ENCODE data around the gene ERI3. TPM values are rescaled to one million over a fixed set of nuclear protein-coding genes. Genes with fewer than 3 reads are reported as not detected.
A peak's percentile ranks its signal among the peaks of the same experiment; 100 is the strongest.

ERI3 gene
- total RNA-seq, 3 donors from 2014 or later, result 35.6 to 42.1 (median 36.4) TPM

DNA sequence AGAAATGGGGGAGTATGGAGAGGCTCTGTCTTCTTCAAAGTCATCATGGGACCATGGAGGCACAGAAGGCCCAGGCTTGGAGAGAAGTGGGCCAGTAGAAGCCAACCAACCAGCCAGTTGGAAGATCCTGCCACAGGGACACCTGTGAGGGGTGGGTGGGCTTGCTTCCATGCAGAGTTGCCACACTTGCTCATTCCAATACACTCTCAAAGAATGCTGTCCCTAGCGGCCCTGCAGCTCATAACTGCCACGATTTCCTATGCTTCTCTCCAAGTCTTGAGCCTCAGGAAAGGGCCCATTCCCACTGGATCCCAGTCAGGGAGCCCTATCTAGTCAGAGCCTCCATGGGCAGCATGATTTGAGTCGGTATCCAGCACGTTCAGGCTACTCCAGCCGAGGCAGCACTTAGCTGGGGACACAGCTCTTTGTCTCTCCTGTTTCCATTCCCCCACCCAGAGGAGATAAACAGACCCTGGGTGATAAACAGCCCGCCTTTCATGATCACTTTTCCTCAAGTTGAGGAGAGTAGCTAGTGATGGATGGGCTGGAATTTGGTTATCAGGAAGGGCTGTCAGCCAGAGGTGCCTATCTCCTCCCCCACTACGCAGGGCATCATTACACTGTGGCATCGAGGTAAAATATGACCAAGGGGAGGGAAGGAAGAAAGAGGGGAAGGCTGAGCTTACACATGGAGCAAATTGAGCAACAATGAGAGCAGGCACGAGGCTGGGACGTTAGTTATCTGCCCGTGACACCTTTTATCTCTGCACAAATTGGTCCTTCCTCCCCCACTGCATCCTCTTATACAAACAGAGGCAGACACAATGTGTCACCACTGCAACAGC lies 64.6 kb downstream of the ERI3 start:
- peaks cover 28% of the 10 kb centered on the region for H3K4me1 ChIP-seq (ENCODE audit: low read depth)
- H3K4me3 ChIP-seq, result no peak overlapping the region
- intact Hi-C loops (cut with DNase I, micrococcal nuclease), result loop anchor here in 1 of 2 donors (10.0 kb wide), 1 partner anchor 76 kb away; the partner anchor contains the start of gene DMAP1
- no peaks in the 10 kb centered on the region for H3K9me3 ChIP-seq
- TF ChIP-seq, protein P1, sequence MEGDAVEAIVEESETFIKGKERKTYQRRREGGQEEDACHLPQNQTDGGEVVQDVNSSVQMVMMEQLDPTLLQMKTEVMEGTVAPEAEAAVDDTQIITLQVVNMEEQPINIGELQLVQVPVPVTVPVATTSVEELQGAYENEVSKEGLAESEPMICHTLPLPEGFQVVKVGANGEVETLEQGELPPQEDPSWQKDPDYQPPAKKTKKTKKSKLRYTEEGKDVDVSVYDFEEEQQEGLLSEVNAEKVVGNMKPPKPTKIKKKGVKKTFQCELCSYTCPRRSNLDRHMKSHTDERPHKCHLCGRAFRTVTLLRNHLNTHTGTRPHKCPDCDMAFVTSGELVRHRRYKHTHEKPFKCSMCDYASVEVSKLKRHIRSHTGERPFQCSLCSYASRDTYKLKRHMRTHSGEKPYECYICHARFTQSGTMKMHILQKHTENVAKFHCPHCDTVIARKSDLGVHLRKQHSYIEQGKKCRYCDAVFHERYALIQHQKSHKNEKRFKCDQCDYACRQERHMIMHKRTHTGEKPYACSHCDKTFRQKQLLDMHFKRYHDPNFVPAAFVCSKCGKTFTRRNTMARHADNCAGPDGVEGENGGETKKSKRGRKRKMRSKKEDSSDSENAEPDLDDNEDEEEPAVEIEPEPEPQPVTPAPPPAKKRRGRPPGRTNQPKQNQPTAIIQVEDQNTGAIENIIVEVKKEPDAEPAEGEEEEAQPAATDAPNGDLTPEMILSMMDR (IDR thresholded peaks at IDR 0.05), result no peak
- DNase-seq (no peak), ATAC-seq (no peak)
- H3K36me3 ChIP-seq (ENCODE audit: low read depth), result no peaks in the 10 kb centered on the region

DNA sequence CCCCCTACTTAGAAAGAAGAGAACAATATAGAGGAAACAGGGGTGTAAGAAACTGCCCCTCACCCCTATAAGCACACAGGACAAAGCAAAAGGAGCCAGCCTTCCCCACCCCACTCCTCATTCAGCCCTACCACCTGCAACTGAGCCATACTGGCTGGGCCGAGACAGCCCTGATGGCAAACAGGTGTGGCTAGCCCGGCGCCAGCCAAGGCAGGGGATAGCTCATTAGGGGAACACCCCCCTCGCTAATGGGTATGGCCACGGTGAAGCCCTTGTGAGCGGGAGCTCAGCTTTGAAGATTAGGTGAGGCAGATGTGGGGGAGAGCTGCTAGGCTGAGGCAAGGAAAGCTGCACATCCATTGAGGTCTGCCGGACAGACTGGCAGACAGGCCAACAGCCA lies 65.5 kb downstream of the ERI3 start:
- peaks cover 28% of the 10 kb centered on the region for H3K4me1 ChIP-seq (ENCODE audit: low read depth)
- TF ChIP-seq, protein P1 (IDR thresholded peaks at IDR 0.05), result no peak
- no peaks in the 10 kb centered on the region for H3K9me3 ChIP-seq
- intact Hi-C loops (cut with DNase I, micrococcal nuclease), result no loop called here
- ATAC-seq, result peak; percentile 61
- peak; percentile 53 to 69 (median 69) for DNase-seq
- no peak overlapping the region for H3K4me3 ChIP-seq
- H3K36me3 ChIP-seq (ENCODE audit: low read depth), result no peaks in the 10 kb centered on the region

DNA sequence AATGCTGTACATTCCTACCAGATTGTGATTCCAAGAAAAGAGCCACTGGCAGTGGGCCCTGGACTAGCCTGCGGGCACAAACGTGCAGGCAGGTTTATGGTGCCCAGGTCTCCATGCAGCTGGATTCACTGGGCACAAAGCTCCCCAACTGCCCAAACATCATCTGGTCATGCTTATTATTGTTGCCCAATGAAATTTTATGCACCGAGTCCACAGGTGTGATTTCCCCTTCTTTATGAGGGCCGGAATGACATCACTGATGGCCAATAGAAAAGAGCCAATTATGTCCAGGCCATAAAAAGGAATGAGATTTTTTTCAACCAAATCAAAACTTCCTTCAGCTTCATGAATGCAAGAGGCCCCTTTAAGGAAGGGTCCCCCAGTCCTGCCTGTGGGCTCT lies 66.2 kb downstream of the ERI3 start:
- peak in 2 of 3 donors; percentile 50 to 58 for DNase-seq
- TF ChIP-seq, protein P1 (IDR thresholded peaks at IDR 0.05), result no peak
- Histone ChIP-seq H3K4me3 (no peak overlapping the region), H3K9me3 (no peaks in the 10 kb centered on the region), H3K36me3 (ENCODE audit: low read depth) (no peaks in the 10 kb centered on the region), H3K4me1 (ENCODE audit: low read depth) (peaks cover 22% of the 10 kb centered on the region)
- intact Hi-C loops (cut with DNase I, micrococcal nuclease), result no loop called here
- ATAC-seq, result peak; percentile 78

DNA sequence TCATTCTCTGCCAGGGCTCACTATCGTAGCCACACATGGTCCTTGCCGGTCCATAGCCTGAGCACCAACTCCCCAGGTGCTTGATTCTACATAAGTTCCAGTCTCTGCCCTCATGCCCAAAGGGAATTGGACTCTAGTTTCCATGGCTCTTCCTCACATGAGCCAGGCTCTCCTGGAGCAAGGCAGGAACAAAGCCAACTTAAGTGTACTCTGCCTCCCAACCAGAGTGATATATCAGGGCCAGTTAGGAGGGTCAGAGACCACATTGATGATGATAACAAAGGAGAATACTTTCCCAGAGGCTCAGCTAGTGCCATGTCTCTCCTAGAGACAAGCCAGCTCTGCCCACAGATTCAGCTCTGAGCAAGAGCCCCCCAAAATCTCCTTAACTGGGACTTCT lies 70.9 kb downstream of the ERI3 start:
- H3K36me3 ChIP-seq (ENCODE audit: low read depth), result no peaks in the 10 kb centered on the region
- H3K9me3 ChIP-seq, result no peaks in the 10 kb centered on the region
- H3K4me3 ChIP-seq, result no peak overlapping the region
- H3K4me1 ChIP-seq (ENCODE audit: low read depth), result peaks cover 7% of the 10 kb centered on the region
- ATAC-seq (no peak), DNase-seq (no peak)
- intact Hi-C loops (cut with DNase I, micrococcal nuclease), result no loop called here
- TF ChIP-seq, protein P1 (IDR thresholded peaks at IDR 0.05), result no peak

DNA sequence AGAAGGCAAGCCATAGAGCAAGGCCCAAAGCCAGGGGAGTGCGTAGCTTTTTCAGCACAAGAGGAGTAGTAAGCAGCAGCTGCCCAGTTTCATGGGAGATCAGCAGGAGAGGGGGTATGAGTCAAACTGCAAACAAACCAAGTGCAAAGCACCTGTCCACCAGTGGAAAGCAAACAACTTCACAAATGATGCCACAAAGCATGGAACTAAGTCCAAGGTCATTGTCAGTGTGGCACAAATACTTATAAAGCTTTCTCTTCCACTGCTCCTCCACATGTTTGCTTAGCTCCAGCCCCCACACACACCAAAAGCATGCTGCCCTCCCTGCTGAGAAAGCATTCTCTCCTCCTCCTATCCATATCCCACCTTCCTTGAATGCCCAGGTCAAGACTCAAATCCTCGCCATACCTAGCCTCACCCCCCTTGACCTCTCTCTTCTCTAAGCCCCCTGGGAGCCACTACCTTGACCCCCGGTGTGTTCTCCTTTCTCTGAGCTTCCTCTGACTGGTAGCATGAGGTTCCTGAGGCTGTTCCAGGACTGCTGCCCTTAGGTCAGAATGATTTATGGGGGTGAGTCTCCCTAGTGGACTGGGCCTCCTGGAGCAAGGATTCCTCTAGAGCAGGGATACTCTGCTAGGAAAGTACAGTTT lies 71.4 kb downstream of the ERI3 start:
- Histone ChIP-seq H3K36me3 (ENCODE audit: low read depth) (no peaks in the 10 kb centered on the region), H3K4me3 (no peak overlapping the region), H3K4me1 (ENCODE audit: low read depth) (peaks cover 3% of the 10 kb centered on the region), H3K9me3 (no peaks in the 10 kb centered on the region)
- DNase-seq (peak in 1 of 3 donors; percentile 38), ATAC-seq (peak; percentile 93)
- TF ChIP-seq, protein P1 (IDR thresholded peaks at IDR 0.05), result no peak
- intact Hi-C loops (cut with DNase I, micrococcal nuclease), result no loop called here

Data from mucosa of descending colon (tissue), 3 donors.